GM12874 (cell line): ENCODE measurements around the gene DSTYK.

Experiments used
- TF ChIP-seq, protein P1 (sequence below): IDR thresholded peaks from 2 replicates; pipeline ENCODE4 v1.5.1; 2011; ENCODE audit warnings: low read depth, mild to moderate bottlenecking, control low read depth, low read length, moderate library complexity; ENCODE audit not compliant: insufficient read depth

DSTYK gene

DNA sequence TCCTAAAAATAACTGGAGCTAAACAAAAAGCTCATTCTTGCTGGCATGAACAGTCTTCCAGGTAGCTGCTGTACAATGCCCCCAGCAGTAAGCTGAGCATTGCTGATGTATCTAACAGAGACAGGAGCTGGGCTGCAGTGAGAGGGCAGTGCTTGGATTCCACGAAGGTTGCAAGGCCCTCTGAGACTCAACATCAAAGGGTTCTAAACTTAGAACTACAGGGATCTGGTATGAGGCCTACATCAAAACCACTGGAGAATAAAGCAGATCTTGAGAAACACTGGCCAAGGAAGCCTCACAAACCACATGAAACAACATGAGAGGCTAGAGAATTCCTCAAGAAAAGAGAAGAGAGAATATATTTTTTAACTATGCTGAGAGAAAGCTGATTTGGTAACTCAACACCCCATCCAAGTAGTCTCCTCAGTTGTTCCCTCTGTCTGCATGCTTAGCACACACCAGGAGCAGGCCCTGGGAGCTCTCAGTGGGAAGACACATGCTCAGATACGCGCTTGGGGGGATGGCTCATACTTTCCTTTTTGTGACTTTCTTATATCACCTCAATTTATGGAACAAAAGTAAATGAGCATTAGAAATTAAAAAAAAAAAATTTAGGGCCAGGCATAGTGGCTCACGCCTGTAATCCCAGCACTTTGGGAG lies 27.7 kb downstream of the DSTYK start:
- TF ChIP-seq, protein P1, sequence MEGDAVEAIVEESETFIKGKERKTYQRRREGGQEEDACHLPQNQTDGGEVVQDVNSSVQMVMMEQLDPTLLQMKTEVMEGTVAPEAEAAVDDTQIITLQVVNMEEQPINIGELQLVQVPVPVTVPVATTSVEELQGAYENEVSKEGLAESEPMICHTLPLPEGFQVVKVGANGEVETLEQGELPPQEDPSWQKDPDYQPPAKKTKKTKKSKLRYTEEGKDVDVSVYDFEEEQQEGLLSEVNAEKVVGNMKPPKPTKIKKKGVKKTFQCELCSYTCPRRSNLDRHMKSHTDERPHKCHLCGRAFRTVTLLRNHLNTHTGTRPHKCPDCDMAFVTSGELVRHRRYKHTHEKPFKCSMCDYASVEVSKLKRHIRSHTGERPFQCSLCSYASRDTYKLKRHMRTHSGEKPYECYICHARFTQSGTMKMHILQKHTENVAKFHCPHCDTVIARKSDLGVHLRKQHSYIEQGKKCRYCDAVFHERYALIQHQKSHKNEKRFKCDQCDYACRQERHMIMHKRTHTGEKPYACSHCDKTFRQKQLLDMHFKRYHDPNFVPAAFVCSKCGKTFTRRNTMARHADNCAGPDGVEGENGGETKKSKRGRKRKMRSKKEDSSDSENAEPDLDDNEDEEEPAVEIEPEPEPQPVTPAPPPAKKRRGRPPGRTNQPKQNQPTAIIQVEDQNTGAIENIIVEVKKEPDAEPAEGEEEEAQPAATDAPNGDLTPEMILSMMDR = no peak

DNA sequence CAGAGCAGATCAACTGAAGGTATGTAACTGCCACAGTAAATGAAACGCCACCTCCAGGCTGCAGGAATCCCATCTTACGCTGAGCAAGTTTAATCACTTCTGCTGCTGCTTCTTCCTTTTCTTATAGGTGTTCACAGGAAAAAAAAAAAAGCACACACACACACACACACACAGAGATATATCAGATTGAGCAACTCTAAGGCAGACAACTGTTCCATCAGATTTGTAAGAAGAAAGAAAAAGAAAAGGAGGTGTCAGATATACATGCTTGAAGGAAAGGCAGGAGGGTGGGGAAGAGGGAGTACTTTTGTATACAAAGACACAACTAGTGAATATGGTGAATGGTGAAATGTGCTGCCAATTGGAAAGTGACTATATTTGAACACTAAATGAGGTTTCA lies 28.6 kb downstream of the DSTYK start:
- TF ChIP-seq, protein P1 = no peak

DNA sequence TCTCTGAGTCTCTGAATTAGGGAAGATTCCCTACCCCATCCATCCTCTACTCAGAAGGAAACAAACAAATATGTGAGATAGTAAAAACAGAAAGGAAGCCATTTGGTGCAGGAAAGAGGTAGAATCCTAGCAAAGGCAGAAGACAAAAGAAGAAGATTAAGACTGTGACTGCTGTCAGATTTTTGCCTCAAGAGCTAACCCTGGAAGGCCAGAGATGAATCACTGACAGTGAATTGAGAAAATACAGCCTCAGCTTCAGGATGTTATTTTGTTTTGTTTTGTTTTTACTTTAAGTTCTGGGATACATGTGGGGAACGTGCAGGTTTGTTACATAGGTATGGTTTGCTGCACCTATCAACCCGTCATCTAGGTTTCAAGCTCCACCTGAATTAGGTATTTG lies 31.7 kb downstream of the DSTYK start:
- TF ChIP-seq, protein P1 = no peak

DNA sequence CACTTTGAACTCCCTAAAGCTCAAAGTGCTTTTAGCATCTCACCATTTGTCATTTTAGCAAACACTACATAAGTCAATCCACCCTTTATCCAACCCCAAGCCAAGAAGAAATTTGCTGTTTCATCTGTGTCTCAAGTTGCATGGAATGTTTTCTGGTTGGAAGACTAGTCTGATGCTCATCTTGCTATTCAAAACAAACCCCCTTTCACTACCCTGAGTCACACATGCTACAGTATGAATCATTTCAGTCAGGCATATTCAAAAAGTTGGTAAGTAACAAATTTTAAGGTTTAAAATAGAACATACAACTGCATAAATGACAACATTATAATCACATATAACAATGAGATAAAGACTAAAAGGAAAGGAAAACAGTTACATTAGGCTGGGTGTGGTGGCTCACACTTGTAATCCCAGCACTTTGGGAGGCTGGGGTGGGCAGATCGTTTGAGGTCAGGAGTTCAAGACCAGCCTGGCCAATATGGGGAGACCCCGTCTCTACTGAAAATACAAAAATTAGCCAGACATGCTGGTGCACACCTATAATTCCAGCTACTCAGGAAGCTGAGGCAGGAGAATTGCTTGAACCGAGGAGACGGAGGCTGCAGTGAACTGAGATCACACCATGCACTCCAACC lies 38.7 kb downstream of the DSTYK start:
- TF ChIP-seq, protein P1 = no peak

DNA sequence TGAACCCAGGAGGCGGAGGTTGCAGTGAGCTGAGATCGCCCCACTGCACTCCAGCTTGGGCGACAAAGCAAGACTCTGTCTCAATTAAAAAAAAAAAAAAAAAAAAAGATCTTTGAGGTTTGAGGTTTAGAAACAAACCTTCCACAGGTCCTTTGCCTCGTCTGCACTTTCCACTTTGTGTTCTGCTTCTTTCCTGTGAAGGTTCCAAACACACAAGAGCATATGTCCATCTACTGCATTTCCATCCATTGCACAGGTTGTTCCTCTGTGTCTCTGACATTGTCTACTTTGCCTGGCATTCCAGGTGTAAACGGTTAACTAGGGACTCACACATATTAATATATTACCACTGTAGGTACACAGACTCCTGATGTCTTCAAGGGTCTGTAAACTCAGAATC lies 40.1 kb downstream of the DSTYK start:
- TF ChIP-seq, protein P1 = no peak

DNA sequence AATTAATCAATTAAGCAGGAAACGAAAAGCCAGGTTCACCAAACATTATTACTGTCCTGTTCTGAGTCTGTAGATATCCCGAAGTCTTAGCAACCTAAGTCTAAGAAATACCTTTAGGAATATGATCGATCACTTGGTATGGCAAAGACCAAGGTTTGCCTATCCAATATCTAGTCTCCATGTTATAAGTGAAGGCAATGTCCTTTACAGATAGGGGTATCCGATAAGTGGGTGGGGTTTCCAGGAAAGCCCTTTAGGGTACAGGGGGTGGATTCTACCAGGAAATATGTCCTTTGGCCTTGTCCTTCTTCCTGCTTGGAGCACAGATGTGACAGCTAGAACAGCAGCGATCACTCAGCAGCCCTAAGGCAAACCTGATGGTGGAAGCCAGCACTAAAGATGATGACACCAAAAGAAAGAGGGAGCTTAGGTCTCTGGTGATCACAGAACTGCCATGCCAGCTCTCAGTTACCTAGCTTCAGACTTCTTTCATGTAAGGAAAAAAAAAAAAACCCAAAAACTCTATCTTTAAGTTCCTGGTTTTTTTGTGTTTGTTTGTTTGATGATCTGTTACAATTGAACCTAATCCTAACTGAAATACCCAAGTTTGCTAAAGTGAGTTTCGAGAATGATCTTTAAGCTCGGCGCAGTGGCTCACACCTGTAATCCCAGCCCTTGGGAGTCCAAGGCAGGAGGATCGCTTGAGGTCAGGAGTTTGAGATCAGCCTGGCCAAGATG lies 40.8 kb downstream of the DSTYK start:
- TF ChIP-seq, protein P1 = no peak

DNA sequence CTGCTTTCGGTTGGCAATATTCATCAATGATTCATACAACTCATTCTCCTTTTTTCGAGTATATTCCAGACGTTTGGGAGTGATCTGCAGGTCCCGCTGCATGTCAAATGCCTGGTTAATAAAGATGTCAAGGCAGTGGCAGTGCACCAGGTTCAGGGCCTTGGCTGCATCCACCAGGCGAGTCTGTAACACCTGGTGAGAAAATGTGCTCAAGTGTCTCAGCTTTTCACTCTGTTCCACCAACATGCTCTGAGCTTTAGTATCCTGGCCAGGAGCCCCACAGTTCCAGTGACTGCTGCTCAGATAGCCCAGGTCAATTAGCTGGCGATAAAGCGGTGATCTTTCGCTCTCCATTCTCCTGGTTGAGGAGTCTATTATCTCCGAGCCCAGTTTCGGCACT lies 42.3 kb downstream of the DSTYK start:
- TF ChIP-seq, protein P1 = no peak
